Measurements from ENCODE around the gene DGKD.

GRCh38 chr2:233498126-233498525, 143.8 kb downstream of the DGKD start:
- TF ChIP-seq POLR2A (IDR thresholded peaks at IDR 0.05) (no peak), CTCF (IDR thresholded peaks at IDR 0.05 in 8 of 11, conservative IDR thresholded peaks at IDR 0.05 in 3 of 11) (no peak)

Data from spleen (tissue), 7 donors.